ENCODE measurements around the gene PARK7.

The PARK7 gene

DNA sequence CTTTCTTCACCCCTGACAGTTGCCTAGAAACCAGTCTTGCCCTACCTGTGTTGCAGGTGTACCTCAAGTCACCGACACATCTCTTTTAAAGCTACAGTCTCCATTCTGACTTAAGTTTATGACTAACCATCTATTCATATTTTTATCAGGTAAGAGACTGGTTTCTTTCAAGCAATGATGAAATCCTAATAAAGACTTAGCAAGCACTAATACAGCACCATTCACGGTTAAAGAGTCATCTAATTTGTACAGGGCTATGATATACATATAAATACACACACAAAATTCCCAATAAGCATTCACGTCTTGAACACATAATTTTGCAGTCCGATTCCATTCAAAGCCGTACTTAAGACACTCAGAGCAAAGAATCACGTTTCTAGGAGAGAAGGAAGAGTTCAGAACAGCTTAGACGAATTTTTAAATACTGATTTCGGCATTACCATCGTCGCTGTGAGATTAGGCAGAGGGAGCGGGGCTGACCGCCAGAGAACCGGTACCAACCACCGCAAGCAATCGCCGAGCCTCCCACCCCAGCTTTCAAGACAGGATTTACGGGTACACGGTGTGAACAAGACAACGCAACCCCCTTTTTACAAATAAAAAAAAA is 63.7 kb downstream of the PARK7 start:
- peak; percentile 2 for DNase-seq

- no peak for DNase-seq
These were observed 64.2 kb downstream of the PARK7 start for GRCh38 chr1:8025671-8026144.

GRCh38 chr1:8026153-8026975 is 64.9 kb downstream of the PARK7 start, which contains the start of gene ERRFI1:
Gene ERRFI1 (minus strand): TSS chr1:8026309. CDS start chr1:8015619, 10,690 bp downstream.
- peak; percentile 68 for DNase-seq

DNA sequence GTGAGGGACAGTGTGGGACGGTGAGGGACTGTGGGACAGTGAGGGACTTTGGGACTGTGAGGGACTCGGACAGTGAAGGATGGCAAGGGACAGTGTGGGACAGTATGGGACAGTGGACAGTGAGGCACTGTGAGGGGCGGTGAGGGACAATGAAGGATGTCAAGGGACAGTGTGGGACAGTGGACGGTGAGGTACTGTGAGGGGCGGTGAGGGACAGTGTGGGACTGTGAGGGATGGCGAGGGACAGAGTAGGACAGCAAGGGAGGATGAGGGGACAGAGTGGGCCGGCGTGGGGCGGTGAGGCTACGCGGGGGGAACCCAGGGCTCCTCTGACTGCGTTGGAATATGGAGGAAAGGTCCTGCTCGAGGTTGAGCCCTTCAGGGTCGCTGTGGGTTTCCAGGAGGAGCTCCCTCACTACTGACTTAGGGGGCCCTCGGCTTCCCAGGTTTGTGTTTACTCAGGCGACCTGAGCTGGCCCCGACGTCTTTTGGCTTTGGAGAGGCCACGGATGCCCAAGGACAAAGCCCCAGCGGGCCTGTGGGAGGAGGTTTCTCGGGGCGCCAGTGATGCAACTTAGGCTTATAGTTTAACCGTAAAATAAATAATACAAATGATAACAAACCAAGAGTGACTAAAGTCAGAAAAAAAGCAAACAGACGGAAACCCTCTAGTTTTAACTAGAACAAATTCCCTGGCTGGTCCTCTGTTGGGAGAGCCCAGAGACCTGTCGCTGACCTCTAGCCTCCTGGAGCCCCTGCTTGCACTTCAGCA is 65.7 kb downstream of the PARK7 start:
- DNase-seq, result no peak

DNA sequence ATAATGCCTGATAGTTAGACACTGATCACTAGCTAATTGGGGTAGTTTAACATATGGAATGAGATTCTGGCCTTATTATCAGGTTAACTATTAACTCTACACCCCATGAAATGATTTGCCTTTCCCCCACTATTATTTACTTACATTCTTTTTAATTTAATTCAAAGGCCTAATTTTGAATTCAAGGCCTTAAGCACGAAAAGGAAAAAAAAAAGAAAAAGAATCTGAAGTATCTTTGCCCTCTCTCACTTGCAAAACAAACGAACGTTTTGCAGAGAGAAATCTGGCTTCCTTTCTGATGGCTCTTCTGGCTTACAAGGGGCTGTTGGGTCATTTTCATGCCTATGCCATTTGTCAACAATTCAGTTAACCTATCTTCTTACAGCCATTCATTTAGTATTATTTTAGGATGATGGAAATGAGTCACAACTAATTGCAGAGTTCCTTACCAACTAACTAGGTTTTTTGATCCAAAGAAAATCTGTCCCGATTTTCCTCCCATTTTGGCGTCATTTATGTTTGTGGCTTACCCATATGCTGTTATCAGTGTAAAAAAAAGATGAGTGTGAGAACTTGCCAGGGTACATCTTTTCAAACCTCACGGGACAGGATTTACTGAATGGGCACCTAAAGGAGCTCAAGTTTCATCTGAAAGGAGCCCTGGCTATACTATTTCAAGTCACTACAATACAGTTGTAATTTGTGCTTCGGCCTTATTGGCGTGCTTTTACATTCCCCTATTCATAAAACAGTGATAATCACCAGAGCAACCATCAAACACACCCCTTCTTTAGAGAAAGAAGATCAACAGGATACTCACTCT is 66.4 kb downstream of the PARK7 start:
- no peak for DNase-seq

- DNase-seq, result no peak
These were observed 67.0 kb downstream of the PARK7 start for GRCh38 chr1:8028571-8028910.

DNA sequence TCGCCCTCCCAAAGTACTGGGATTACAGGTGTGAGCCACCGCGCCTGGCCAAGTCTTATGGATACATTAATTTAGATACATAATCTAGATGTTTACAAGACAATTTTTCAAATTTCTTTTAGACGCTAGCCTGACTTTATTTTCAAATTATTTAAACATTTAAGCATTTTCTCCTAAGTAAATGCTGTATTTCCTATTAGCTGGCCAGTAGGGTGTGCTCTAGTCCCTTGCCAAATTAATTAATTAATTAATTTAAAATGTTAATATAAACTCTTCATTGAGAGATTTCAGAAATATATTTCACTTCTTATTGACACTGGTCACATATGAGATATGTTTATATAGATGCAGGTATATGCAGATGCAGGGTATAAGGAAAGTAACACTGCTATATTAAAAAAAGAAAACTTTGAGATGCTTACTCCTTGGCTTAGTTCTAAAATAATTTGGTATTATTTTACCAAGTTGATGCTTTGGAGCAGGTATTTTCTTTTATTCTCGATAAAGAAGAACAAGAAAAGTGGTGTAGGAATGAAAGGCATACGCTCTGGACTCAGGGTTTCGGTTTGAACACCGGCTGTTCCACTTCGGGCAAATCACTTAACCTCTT is 69.8 kb downstream of the PARK7 start:
- peak; percentile 37 for DNase-seq

GRCh38 chr1:8032366-8032910 is 70.9 kb downstream of the PARK7 start:
- DNase-seq, result no peak

GRCh38 chr1:8033322-8033721 is 71.8 kb downstream of the PARK7 start:
- DNase-seq, result no peak
